Tibial artery (tissue), 4 donors: Measurements from ENCODE around the gene EPB42.

Source experiments
- DNase-seq, 2 donors: peaks; one replicate each; pipeline ENCODE4 v3.0.0-alpha.2; 2019
- H3K27ac ChIP-seq, 2 donors: fragments of 200-600 bp; sonication (generic) in 1 of 2; 1 replicate in 1 of 2; 2 replicates in 1 of 2; pipeline ENCODE4 v1.5.1; 2018 to 2019; ENCODE audit warnings: mild to moderate bottlenecking in 1 of 2
- H3K27me3 ChIP-seq, 2 donors: fragments of 200-600 bp; sonication (generic) in 1 of 2; one replicate each; pipeline versions ENCODE4 v1.5.1 to v1.6.0; 2016 to 2019
- H3K36me3 ChIP-seq, 3 donors: fragments of 200-600 bp; sonication (generic) in 2 of 3; one replicate each; pipeline ENCODE4 v1.5.1; 2016 to 2019; ENCODE audit warnings: mild to moderate bottlenecking in 2 of 3
- H3K4me1 ChIP-seq, 4 donors: fragments of 200-600 bp; sonication (generic) in 2 of 4; 1 replicate in 3 of 4; 2 replicates in 1 of 4; pipeline ENCODE4 v1.5.1; 2016 to 2019
- H3K4me3 ChIP-seq, 2 donors: fragments of 200-600 bp; sonication (generic) in 1 of 2; 1 replicate in 1 of 2; 2 replicates in 1 of 2; pipeline ENCODE4 v1.5.1; 2018 to 2019; ENCODE audit warnings: mild to moderate bottlenecking in 2 of 2
- H3K9me3 ChIP-seq, 3 donors: fragments of 200-600 bp; sonication (generic) in 1 of 3; one replicate each; pipeline ENCODE4 v1.5.1; 2016 to 2019
- CTCF ChIP-seq, 2 experiments: fragments of 200-600 bp in 1 of 2; fragments of 450-650 bp in 1 of 2; IDR thresholded peaks; one replicate each; pipeline ENCODE4 v1.5.1; 2017 to 2019; ENCODE audit warnings: antibody characterized with exemption in 2 of 2, mild to moderate bottlenecking in 1 of 2, moderate library complexity in 1 of 2
- intact Hi-C: fragments of 100-400 bp; cut with DNase I; formaldehyde crosslinking; loops from one replicate; pipeline ENCODE4 v1.15.0; 2023; ENCODE audit warnings: low total_unique reads

Gene EPB42

GRCh38 chr15:43253431-43254403 lies 32.9 kb upstream of the EPB42 start:
- Histone ChIP-seq H3K9me3 (no peaks in the 10 kb centered on the region), H3K36me3 (no peaks in the 10 kb centered on the region), H3K27me3 (peaks cover 0 to 5% of the 10 kb centered on the region in 2 donors), H3K4me3 (no peak overlapping the region), H3K4me1 (no peaks in the 10 kb centered on the region), H3K27ac (no peak overlapping the region)
- TF ChIP-seq CTCF (IDR thresholded peaks at IDR 0.05): no peak
- intact Hi-C loops: no loop called here
- no peak for DNase-seq

GRCh38 chr15:43251871-43252250 lies 31.0 kb upstream of the EPB42 start:
- TF ChIP-seq CTCF (IDR thresholded peaks at IDR 0.05): no peak
- peaks cover 0 to 5% of the 10 kb centered on the region in 2 donors for H3K27me3 ChIP-seq
- DNase-seq: no peak
- intact Hi-C loops: no loop called here
- no peaks in the 10 kb centered on the region for H3K4me1 ChIP-seq
- H3K36me3 ChIP-seq: no peaks in the 10 kb centered on the region
- no peak overlapping the region for H3K27ac ChIP-seq
- no peak overlapping the region for H3K4me3 ChIP-seq
- H3K9me3 ChIP-seq: no peaks in the 10 kb centered on the region

- H3K27ac ChIP-seq: no peak overlapping the region
- no peaks in the 10 kb centered on the region for H3K4me1 ChIP-seq
- H3K4me3 ChIP-seq: no peak overlapping the region
- intact Hi-C loops: no loop called here
- no peak for DNase-seq
- H3K36me3 ChIP-seq: no peaks in the 10 kb centered on the region
- H3K9me3 ChIP-seq: no peaks in the 10 kb centered on the region
- H3K27me3 ChIP-seq: peaks cover 0 to 5% of the 10 kb centered on the region in 2 donors
- no peak for TF ChIP-seq CTCF (IDR thresholded peaks at IDR 0.05)
These were observed 30.5 kb upstream of the EPB42 start for GRCh38 chr15:43251185-43251870.

- Histone ChIP-seq H3K9me3 (no peaks in the 10 kb centered on the region), H3K4me3 (no peak overlapping the region), H3K36me3 (no peaks in the 10 kb centered on the region), H3K4me1 (no peaks in the 10 kb centered on the region), H3K27me3 (peaks cover 0 to 5% of the 10 kb centered on the region in 2 donors), H3K27ac (no peak overlapping the region)
- intact Hi-C loops: no loop called here
- DNase-seq: no peak
- TF ChIP-seq CTCF (IDR thresholded peaks at IDR 0.05): no peak
These were observed 30.0 kb upstream of the EPB42 start for GRCh38 chr15:43250785-43251184.

GRCh38 chr15:43249699-43250203 lies 28.9 kb upstream of the EPB42 start:
- Histone ChIP-seq H3K4me1 (no peaks in the 10 kb centered on the region), H3K36me3 (no peaks in the 10 kb centered on the region), H3K4me3 (no peak overlapping the region), H3K27me3 (peaks cover 0 to 5% of the 10 kb centered on the region in 2 donors), H3K9me3 (no peaks in the 10 kb centered on the region), H3K27ac (no peak overlapping the region)
- DNase-seq: no peak
- no peak for TF ChIP-seq CTCF (IDR thresholded peaks at IDR 0.05)
- intact Hi-C loops: no loop called here
